Occipital lobe (tissue), 2 donors: ENCODE data around the gene KRTAP5-5. TPM values are rescaled to one million over a fixed set of nuclear protein-coding genes. Genes with fewer than 3 reads are reported as not detected.
"Not testable (repeated sequence)": the region's sequence is repeated elsewhere in the genome, so short reads cannot be mapped to it uniquely, and the experiment has no call there.

Experiments
- DNase-seq: peaks from one replicate; lab custom pipeline; 2025; lab: John Stamatoyannopoulos, UW
- total RNA-seq: library from RNA; depleted of rRNA; stranded (reverse); fragments of >200 nt; gene quantifications from one replicate; pipeline ENCODE4 v1.2.3, GENCODE V29; 2014

Gene KRTAP5-5
- total RNA-seq, 1 donor from 2014 or later = not detected

DNA sequence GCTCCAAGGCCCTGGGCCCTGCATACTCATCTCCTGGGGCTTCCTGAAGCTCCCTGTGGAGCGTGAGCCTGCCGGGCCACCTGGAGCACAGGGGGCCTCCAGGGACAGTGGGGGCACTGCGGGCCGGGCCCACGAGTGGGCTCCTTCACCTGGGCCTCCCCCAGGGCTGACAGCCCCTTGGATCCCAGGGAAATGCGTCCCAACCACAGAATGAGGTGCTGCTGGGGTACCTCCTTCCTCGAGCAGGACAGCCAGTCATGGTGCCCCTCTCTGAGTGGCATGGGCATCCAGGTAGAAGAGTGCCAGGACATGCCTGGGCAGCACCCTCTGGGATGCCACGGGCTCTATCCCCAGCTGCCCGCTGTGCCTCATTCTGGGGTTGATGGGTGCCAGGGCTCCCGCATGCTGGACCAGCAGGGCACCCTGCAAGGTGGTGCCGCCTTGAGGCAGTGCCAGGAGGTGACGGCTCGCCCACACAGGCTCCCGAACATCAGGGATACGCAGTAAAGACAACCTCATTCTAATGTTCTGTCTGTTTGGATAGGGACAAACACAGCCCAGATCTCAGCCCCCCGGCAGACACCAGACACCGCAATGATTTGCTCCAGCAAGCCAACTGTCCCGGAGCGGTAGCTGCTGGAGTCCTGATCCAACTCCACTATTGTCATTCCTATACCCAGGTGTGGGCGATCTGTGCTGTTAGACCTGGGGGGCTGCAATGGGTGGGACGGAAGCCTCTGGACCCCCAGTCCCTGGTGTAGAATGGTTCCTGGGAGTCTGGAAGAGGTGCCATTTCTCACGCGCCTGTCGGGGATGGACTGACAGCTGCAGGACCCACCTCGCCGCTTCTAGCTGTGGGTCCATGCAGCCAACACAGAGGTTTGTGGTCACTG lies 25.8 kb downstream of the KRTAP5-5 start:
- no peak for DNase-seq

GRCh38 chr11:1656061-1656441 lies 26.5 kb downstream of the KRTAP5-5 start:
- no peak for DNase-seq

GRCh38 chr11:1656670-1657069 lies 27.1 kb downstream of the KRTAP5-5 start:
- DNase-seq = no peak

GRCh38 chr11:1659506-1659905 lies 29.9 kb downstream of the KRTAP5-5 start:
- no peak for DNase-seq

DNA sequence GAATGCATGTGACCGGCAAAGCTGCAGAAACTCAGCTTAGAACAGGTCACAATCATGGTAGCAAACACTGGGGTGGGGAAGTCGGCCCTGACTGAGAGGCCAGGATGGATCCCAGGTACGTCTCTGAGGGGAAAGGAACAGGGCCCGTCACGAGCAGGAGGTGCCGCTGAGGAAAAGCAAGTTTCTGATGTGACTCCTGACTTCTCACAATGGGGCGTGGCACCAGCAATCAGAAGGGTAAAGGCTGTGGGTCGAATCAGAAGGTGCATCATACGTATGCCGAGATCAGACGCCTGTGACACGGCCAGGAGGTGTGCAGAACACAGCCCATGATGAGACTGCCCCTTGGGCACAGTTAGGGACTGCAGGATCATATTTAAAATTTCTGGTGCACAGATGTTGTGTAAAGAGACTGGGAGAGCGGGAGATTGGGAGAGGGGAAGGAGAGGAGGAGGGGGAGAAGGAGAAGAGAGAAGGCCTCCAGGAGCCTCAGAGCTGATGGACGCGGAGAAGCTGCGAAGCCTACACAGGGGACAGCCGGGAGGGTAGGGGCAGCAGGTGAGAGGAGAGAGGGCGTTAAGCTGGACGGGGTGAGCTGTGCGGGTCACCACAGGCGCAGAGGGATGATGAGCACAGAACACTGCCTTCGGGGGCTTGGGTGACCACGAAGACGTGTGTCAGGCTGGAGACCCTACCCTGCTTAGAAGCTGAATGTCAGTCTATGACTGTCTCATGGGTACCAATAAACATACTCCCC lies 30.7 kb downstream of the KRTAP5-5 start:
- no peak for DNase-seq

- not testable (repeated sequence) for DNase-seq
Observed at GRCh38 chr11:1661454-1662269, 32.1 kb downstream of the KRTAP5-5 start.

DNA sequence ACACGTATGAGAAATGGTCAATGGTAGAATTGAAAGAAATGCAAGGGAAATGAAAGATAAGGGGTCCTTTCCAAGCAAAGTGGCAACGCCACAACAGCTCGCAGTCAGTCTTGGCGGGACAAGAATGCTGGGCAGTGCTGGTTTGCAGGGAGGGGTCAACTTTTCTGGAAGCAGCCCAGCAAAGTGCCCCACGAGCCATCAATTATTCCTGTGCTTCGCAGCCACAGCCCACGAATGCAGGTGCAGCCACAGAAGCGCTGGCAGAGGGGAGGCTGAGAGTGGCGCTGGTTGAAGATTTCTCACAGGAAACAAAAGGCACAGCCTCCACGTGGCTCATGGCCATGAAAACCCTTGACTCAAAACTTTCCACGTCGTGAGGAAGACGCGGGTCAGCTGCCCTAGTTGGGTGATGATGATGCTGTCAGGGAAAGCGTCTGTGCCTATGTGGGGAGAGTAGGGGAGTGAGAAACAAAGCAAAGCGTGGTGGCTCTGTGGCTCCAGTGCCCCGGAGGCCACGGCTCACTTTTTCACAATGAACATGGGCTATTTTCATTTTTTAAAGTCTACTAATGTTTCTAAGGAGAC lies 33.2 kb downstream of the KRTAP5-5 start:
- DNase-seq = not testable (repeated sequence)

DNA sequence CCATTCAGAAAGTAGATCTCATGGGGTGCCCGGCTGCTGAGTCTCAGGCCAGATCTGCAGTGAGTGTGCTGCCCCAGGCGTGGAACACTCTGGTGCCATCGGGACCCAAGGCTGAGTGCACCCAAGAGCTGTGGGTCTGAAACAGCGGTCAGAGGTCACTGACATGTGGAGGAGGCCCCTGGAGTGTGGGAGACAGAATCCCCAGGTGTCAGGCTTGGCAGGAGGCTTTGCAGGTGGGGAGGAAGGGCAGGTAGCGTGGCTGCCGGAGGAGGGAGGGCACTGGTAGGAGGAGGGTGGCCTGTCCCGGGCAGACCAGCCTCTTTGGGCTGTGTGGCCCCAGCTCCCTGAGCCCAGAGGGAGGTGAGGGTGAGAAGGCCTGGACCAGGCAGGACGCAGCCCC lies 35.7 kb downstream of the KRTAP5-5 start:
- no peak for DNase-seq

GRCh38 chr11:1667121-1667850 lies 37.7 kb downstream of the KRTAP5-5 start:
- no peak for DNase-seq

- DNase-seq = no peak
Observed at GRCh38 chr11:1667906-1668305, 38.3 kb downstream of the KRTAP5-5 start.

- DNase-seq = no peak
Observed at GRCh38 chr11:1668911-1669473, 39.4 kb downstream of the KRTAP5-5 start.

DNA sequence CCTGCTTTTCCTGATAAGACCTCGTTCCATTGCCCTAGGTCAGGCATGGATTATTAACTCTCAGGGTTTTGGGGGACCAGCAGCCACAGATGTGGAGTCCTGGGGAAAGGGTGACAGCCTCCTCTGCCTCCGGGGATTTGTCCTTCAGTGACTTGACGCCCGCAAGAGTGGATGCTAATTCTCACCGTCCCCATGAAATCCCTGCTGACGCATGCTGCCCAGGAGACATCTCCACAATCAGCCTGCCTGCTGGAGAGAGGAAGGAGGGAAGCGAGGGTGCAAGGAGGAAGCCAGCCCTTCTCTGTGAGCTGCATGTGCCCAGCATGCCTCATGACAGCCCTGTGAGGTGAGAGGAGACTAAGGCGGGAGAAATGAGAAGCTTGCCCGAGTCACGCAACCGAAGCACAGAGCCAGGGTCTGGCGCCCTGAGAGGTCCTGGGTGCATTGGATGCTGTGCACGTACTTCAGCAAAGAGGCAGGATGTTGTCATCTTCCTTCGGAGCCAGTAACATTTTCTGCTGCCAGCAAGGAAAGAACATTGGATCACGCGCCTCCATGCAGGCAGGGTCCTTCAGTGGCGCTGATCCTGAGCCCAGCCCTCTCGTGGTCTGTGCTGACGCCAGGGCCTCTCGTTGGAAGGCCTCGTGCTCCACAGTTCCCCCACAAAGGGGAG lies 40.1 kb downstream of the KRTAP5-5 start:
- DNase-seq = no peak

DNA sequence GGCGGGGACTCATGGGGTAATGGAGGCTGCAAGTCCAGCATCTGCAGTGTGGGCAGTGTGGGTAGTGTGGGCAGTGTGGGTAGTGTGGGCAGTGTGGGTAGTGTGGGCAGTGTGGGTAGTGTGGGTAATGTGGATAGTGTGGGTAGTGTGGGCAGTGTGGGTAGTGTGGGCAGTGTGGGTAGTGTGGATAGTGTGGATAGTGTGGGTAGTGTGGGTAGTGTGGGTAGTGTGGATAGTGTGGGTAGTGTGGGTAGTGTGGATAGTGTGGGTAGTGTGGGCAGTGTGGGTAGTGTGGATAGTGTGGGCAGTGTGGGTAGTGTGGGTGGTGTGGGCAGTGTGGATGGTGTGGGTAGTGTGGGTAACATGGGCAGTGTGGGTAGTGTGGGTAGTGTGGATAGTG lies 40.9 kb downstream of the KRTAP5-5 start:
- not testable (repeated sequence) for DNase-seq

- DNase-seq = no peak
Observed at GRCh38 chr11:1670905-1671371, 41.4 kb downstream of the KRTAP5-5 start.

DNA sequence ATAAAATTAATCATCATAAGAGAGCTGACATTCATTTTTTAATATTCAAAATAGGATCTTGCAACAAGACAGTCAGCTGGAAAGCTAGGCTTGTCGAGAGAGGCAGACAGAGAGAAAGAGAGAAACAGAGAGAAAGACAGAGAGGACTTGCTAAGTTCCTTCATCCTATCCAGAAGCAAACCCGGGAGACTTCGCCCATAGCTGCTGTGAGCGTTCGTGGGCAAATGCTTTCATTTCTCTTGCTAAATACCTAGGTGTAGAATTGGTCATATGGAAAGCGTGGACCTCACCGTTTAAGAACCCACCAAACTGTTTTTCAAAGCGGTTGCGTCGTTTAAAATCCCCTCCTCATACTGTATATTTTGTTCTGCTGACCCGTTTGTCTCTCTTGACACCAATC lies 42.1 kb downstream of the KRTAP5-5 start:
- DNase-seq = no peak

- DNase-seq = no peak
Observed at GRCh38 chr11:1672613-1673350, 43.2 kb downstream of the KRTAP5-5 start.

- DNase-seq = no peak
Observed at GRCh38 chr11:1673446-1674172, 44.0 kb downstream of the KRTAP5-5 start.
